Measurements from ENCODE around the gene MIX23. TPM values are rescaled to one million over a fixed set of nuclear protein-coding genes. Genes with fewer than 3 reads are reported as not detected.

The MIX23 gene
- polyA plus RNA-seq, 1 of the 3 experiments (the other 2 are of a cell fraction): 11.2 TPM

DNA sequence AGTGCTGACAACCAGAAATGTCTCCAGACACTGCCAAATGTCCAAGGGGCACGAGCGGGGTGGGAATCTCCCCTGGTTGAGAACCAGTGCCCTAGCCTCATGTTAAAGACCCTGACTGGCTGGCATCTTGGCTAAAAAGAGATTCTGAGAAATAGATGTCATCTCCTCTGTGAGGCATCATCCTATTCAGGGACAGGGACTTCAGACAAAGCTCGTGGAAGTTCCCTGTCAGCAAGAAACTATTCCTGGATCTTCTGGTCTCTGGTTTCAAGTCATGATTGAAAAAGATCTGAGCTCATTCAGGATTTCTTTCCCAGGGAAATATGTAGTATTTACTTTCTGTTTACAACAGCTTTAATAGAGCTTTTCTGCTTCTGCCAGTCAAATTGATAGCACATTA is 22.0 kb upstream of the MIX23 start:
- DNase-seq: no peak
- no peaks in the 10 kb centered on the region for H3K79me2 ChIP-seq (ENCODE audit: insufficient read depth)
- no peaks in the 10 kb centered on the region for H3K27me3 ChIP-seq (ENCODE audit: insufficient read depth)
- POLR2A ChIA-PET: no interaction called here
- H3F3A ChIP-seq (replicated peaks; ENCODE audit: insufficient read depth): peaks cover 17% of the 10 kb centered on the region
- no peak overlapping the region for H3K27ac ChIP-seq (ENCODE audit: low read depth in 2 of 2, low read length in 1 of 2)
- no peaks in the 10 kb centered on the region for H3K9me2 ChIP-seq
- no peak overlapping the region for H2AFZ ChIP-seq (ENCODE audit: low read depth)
- no peak overlapping the region for H3K4me3 ChIP-seq (ENCODE audit: low read depth in 2 of 2, low read length in 1 of 2)
- 100% methylated on average over 1 of the region's 3 CpGs for WGBS (ENCODE audit: low lambda C conversion rate)
- no peak overlapping the region for H3K4me2 ChIP-seq
- H4K20me1 ChIP-seq (ENCODE audit: insufficient read depth): no peaks in the 10 kb centered on the region
- H3K9ac ChIP-seq: no peak overlapping the region
- TF ChIP-seq RFX5 (IDR thresholded peaks at IDR 0.05; ENCODE audit: low read length) (no peak), TAF1 (IDR thresholded peaks at IDR 0.05; ENCODE audit: borderline replicate concordance, low read depth, low read length) (no peak), ELF1 (IDR thresholded peaks at IDR 0.05) (no peak), REST (IDR thresholded peaks at IDR 0.05; ENCODE audit: low read depth, low read length) (no peak), FOSL2 (IDR thresholded peaks at IDR 0.05; ENCODE audit: borderline replicate concordance, low read depth) (no peak), FOXJ3 (CRISPR knock-in tag; IDR thresholded peaks at IDR 0.05) (no peak), MAX (IDR thresholded peaks at IDR 0.05; ENCODE audit: low read depth) (no peak), USF2 (IDR thresholded peaks at IDR 0.05; ENCODE audit: borderline replicate concordance, low read depth, low read length) (no peak), SMC3 (IDR thresholded peaks at IDR 0.05; ENCODE audit: low read depth, low read length) (no peak), TCF12 (IDR thresholded peaks at IDR 0.05) (no peak), RXRA (IDR thresholded peaks at IDR 0.05; ENCODE audit: borderline replicate concordance, low read depth) (no peak), GATA2 (CRISPR knock-in tag; IDR thresholded peaks at IDR 0.05) (no peak), JUND (IDR thresholded peaks at IDR 0.05) (no peak), FOXM1 (IDR thresholded peaks at IDR 0.05; ENCODE audit: low read depth) (no peak), ZBTB33 (IDR thresholded peaks at IDR 0.05; ENCODE audit: borderline replicate concordance, low read depth) (no peak)
- TF ChIP-seq, protein P1, sequence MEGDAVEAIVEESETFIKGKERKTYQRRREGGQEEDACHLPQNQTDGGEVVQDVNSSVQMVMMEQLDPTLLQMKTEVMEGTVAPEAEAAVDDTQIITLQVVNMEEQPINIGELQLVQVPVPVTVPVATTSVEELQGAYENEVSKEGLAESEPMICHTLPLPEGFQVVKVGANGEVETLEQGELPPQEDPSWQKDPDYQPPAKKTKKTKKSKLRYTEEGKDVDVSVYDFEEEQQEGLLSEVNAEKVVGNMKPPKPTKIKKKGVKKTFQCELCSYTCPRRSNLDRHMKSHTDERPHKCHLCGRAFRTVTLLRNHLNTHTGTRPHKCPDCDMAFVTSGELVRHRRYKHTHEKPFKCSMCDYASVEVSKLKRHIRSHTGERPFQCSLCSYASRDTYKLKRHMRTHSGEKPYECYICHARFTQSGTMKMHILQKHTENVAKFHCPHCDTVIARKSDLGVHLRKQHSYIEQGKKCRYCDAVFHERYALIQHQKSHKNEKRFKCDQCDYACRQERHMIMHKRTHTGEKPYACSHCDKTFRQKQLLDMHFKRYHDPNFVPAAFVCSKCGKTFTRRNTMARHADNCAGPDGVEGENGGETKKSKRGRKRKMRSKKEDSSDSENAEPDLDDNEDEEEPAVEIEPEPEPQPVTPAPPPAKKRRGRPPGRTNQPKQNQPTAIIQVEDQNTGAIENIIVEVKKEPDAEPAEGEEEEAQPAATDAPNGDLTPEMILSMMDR (IDR thresholded peaks at IDR 0.05): no peak
- CTCF ChIA-PET: interaction anchor here (1.2 to 1.7 kb wide), 3 partner anchors 11 to 21 kb away, joined by 4 to 6 read pairs (median 6); partner anchors contain the start of genes FAM162A and WDR5B
- no peaks in the 10 kb centered on the region for H3K9me3 ChIP-seq
- H3K36me3 ChIP-seq (replicated peaks in 1 of 2; ENCODE audit: control insufficient read depth in 1 of 2, insufficient read depth in 2 of 2, low read length in 1 of 2): peaks cover 20 to 39% of the 10 kb centered on the region in 2 experiments
- H3K4me1 ChIP-seq (ENCODE audit: control insufficient read depth in 1 of 2, insufficient read depth in 2 of 2, low read depth in 1 of 2, low read length in 1 of 2): no peaks in the 10 kb centered on the region

Measured in SK-N-SH (cell line).